ENCODE results near the gene CLEC17A.
"Not testable (repeated sequence)": the region's sequence is repeated elsewhere in the genome, so short reads cannot be mapped to it uniquely, and the experiment has no call there.

The CLEC17A gene, protein sequence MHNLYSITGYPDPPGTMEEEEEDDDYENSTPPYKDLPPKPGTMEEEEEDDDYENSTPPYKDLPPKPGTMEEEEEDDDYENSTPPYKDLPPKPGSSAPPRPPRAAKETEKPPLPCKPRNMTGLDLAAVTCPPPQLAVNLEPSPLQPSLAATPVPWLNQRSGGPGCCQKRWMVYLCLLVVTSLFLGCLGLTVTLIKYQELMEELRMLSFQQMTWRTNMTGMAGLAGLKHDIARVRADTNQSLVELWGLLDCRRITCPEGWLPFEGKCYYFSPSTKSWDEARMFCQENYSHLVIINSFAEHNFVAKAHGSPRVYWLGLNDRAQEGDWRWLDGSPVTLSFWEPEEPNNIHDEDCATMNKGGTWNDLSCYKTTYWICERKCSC

DNA sequence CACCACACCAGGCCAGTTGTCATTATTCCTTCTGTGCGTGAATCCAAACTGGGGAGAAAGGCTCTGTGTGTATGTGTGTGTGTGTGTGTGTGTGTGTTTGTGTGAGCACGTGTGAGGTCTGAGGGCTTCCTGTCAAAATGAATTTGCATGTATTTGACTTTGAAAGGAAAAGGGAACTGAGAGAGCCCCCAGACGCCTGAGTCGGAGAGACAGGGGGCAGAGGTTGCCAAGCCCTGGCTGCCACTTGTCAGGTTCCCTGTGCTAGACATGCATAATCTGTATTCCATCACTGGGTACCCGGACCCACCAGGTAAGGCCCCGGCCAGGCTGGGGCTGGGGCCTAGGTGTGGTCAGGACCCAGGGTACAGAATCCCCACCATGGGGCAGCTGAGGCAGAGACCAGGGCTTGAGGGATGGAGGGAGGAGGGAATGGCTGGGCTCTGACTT, at the start of gene CLEC17A:
Gene CLEC17A, plus strand, starts transcription at position 191 of the 447 bp plus-strand sequence. Its CDS starts 77 bp downstream, at position 268.
- peak; percentile 44 to 62 (median 51) for DNase-seq

DNA sequence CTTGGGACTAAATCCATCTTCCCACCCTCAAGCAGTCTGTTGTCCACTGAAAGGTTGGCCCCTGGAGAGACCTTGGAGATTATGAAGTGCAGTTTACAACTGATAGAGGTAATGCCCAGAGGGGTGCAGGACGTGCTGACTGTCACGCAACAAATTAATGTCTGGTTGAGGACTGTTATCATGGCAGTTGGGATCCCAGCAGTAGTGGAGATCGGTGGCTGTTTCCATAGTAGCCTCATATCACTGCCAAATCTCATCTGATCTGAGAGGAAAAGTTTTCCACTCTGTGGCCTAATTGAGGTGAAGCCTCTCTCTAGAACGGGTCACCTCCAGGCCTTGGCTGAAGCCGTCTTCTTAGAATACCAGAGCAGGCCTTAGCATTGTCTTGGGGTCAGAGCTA, 49.4 kb upstream of the CLEC17A start:
- DNase-seq: no peak

GRCh38 chr19:14536926-14537692, 45.8 kb upstream of the CLEC17A start:
- DNase-seq: peak in 2 of 3 donors; percentile 18 to 47

DNA sequence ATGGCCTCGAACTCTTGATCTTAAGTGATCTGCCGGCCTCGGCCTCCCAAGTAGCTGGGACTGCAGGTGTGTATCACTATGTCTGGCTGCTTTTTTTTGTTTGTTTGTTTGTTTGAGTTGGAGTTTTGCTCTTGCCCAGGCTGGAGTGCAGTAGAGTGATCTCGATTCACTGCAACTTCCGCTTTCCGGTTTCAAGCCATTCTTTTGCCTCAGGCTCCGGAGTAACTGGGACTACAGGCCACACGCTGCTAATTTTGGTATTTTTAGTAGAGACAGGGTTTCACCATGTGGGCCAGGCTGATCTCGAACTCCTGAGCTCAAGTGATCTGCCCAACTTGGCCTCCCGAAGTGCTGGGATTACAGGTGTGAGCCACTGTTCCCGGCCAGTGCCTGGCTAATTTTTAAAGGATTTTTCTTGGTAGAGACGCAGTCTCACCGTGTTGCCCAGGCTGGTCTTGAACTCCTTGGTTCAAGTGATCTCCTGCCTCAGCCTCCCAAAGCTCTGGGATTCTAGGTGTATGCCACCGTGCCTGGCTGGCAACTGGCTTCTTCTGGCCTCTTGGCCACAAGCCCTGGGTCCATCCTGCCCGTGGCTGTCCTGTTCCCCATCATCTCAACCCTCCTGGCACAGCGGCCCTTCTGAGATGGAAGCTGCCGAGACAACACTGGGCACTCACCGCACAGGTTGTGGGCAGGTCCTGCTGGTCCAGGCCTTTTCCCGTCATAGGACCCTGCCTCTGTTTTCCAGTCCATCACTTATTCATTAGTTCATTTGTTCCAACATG, 42.0 kb upstream of the CLEC17A start:
- no peak for DNase-seq

DNA sequence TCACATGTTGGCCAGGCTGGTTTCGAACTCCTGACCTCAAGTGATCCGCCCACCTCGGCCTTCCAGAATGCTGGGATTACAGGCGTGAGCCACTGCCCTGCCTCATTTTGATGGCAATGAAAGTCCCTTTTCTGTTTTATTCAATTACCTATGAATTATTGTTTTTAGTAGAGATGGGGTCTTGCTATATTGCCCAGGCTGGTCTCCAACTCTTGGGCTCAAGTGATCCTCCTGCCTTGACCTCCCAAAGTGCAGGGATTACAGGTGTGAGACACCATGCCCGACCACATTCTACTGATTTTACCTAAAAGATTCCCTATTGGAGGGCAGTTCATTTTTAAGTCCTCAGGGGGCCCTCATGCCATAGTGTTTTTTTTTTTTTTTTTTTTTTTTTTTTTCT, 40.9 kb upstream of the CLEC17A start:
- not testable (repeated sequence) for DNase-seq

DNA sequence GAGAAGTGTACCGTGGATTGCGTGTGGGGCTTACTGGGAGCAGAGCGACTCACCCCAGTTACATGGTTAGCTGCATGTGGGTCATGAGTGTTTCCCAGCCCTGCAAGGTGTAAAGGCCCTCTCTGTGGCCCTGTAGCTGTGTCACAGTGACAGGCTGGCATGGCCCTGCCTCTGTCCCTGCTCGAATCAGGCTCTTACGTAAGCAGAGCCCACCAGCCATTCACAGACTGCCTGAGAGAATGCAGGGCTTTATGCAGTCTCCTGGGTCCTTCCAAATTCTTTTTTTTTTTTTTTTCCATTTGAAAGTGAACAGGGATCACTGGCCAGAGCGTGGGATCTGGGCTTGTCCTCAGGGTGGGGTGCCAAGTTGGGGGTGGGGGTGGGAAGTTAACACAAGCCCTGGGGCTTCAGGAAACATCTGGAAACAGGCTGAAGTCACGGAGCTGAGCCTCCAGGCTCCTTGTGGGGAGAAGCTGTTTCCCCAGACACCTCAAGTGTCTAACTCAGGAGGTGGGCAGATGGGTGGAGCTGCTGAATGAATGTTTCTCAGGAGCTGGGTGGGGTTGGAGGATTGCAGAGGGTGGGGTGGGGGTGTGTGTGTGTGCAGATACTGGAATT, 40.1 kb upstream of the CLEC17A start:
- peak; percentile 60 to 67 (median 62) for DNase-seq

- no peak for DNase-seq
These were observed 38.8 kb upstream of the CLEC17A start for GRCh38 chr19:14544047-14544446.

GRCh38 chr19:14544977-14545715, 37.7 kb upstream of the CLEC17A start:
- no peak for DNase-seq

DNA sequence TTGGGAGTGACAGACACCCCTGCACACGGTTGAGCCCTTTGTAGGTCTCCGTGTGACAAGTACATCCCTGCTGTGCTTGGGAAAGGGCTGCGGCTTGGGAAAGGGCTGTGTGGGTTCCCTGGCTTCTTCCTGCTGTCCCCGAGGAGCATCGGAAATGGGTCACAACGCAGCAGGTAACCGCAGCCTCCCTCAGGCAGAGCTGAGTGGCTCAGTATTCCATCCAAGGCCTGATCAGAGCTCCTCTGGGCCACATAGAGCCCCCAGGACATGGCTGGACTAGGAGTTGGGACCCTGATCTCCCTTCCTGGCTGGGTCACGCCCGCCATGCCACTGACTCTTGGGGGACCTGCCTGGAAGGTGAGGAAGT, 37.2 kb upstream of the CLEC17A start:
- DNase-seq: no peak

- DNase-seq: no peak
These were observed 32.6 kb upstream of the CLEC17A start for GRCh38 chr19:14550201-14550754.

DNA sequence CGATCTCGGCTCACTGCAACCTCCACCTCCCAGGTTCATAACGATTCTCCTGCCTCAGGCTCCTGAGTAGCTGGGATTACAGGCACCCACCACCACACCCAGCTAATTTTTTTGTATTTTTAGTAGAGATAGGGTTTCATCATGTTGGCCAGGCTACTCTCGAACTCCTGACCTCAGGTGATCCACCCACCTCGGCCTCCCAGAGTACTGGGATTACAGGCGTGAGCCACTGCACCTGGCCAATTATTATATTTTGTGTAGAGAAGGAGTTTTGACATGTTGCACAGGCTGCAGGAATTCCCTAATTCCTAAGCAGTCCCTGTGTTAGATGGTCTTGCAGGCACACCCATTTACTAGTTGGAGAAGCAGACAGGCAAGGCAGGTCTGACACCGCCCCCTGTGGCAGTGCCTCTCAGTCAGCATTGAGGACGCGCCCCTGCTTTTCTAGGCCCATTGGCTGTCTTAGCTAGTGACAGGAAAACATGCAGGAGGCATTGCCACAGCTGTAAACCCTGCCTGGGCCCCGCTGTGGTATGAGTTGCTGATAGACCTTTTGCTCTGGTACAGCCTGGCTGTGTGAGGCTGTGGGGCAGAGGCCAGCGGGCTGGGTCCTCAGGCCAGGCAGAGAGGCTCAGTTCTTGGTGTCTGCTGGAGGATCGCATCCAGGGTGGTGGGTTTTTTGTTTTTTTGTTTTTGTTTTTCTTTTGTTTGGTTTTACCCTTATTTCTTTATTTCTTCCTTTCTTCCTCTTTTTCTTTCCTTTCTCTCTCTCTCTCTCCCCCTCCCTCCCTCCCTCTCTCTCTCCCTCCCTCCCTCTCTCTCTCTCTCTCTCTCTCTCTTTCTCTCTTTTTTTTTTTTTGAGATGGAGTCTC, 31.5 kb upstream of the CLEC17A start:
- peak; percentile 52 to 73 (median 56) for DNase-seq

- not testable (repeated sequence) for DNase-seq
These were observed 30.9 kb upstream of the CLEC17A start for GRCh38 chr19:14552006-14552360.

- no peak for DNase-seq
These were observed 29.6 kb upstream of the CLEC17A start for GRCh38 chr19:14553042-14553938.

- DNase-seq: no peak
These were observed 29.0 kb upstream of the CLEC17A start for GRCh38 chr19:14553939-14554243.

DNA sequence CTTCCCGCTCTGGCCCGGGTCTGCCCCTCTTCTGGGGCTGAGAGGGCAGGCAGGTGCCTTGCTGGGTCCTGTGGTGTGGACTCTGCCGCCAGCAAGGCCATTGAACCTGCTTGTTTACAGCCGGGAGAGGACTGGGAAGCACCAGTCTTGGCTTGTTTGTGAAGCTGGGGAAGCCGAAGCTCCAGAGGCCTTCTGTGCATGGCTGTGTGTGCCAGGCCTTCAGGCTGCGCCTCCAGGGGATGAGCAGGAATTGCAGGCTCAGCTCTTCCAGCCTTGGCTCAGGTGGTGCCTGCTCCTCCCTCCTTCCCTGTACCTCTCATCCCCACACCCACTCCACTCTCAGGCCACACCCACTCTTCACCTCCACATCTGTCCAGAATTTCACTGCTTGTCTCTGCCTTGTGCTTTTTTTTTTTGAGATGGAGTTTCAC, 28.5 kb upstream of the CLEC17A start:
- no peak for DNase-seq

GRCh38 chr19:14555918-14556661, 26.8 kb upstream of the CLEC17A start:
- no peak for DNase-seq

GRCh38 chr19:14556662-14557188, 26.2 kb upstream of the CLEC17A start:
- peak; percentile 87 to 95 (median 91) for DNase-seq

DNA sequence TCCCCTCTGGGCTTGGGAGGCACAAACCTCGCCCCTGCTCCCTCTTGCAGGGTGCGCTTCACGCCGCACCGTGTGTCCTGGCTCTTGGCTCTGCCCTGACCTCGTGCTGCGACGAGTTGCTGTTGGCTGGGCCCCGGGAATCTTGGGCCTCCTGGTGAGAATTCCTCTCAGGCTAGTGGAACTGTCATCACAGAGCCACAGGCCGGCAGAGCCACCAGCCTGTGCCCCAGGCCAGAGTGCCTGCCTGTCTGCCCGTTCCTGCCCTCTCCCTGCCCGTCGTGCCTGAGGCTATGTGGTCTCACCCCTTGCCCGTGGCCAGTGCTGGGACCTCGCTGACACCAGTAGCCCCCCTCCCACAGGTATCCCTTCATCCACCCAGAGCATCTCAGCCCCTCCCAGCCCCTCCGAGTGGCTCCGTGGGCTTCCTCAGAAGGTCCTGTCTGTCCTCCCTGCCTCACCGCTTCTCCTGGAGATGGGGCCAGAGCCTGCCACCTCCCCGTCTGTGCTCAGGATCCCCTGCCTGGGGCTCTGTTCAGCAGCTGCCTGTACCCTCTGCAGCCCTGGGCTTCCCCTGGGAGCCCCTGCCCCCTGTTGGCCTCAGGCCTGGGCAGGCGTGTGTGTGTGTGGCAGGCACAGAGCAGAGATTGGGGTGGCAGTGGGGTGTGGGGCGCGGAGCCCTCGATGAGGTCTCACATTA, 24.4 kb upstream of the CLEC17A start:
- no peak for DNase-seq

Data from suppressor macrophage treated with lipopolysaccharide for 1 hour (primary cell).